CD4-positive, alpha-beta memory T cell (primary cell): ENCODE data around the gene CALN1. TPM values are rescaled to one million over a fixed set of nuclear protein-coding genes. Genes with fewer than 3 reads are reported as not detected.

Experiments used
- CTCF ChIA-PET: fragments of 350-600 bp; sonication (Branson Sonifier 250); formaldehyde crosslinking; loops from one replicate; lab custom pipeline; 2021; ENCODE audit warnings: inconsistent platforms; ENCODE audit not compliant: partially characterized antibody; lab: Charles Lee
- POLR2A ChIA-PET: fragments of 350-600 bp; sonication (Branson Sonifier 250); formaldehyde crosslinking; loops from one replicate; lab custom pipeline; 2021; ENCODE audit not compliant: partially characterized antibody; lab: Charles Lee
- DNase-seq, 5 donors: peaks; one replicate each; pipeline versions ENCODE4 v3.0.0 to v3.0.0-alpha.2; 2020 to 2022; ENCODE audit warnings: mixed read lengths in 1 of 5
- H3K27ac ChIP-seq: one replicate; pipeline ENCODE4 v1.7.0; 2013; ENCODE audit warnings: low read depth, low read length
- H3K27me3 ChIP-seq: 2 replicates; pipeline ENCODE4 v1.7.0; 2013; ENCODE audit warnings: mild to moderate bottlenecking, low read length, moderate library complexity; ENCODE audit not compliant: insufficient read depth
- H3K36me3 ChIP-seq: 2 replicates; pipeline ENCODE4 v1.7.0; 2013; ENCODE audit warnings: mild to moderate bottlenecking, low read length, moderate library complexity; ENCODE audit not compliant: insufficient read depth
- H3K4me1 ChIP-seq: 2 replicates; pipeline ENCODE4 v1.7.0; 2013; ENCODE audit warnings: mild to moderate bottlenecking, low read length, moderate library complexity; ENCODE audit not compliant: insufficient read depth
- H3K4me3 ChIP-seq, 2 donors: one replicate each; pipeline ENCODE4 v1.7.0; 2013; ENCODE audit warnings: low read length in 2 of 2, mild to moderate bottlenecking in 1 of 2
- H3K9me3 ChIP-seq, 2 donors: one replicate each; pipeline ENCODE4 v1.7.0; 2013; ENCODE audit warnings: low read length in 2 of 2, control low read depth in 1 of 2; ENCODE audit not compliant: control insufficient read depth in 1 of 2
- H3K27ac Mint-ChIP-seq, 7 donors: one replicate each; pipeline ENCODE4 v1.8.0; 2020 to 2021; ENCODE audit warnings: mixed read lengths in 7 of 7, mild to moderate bottlenecking in 6 of 7, inconsistent platforms in 3 of 7, moderate library complexity in 3 of 7
- H3K27me3 Mint-ChIP-seq, 2 donors: one replicate each; pipeline ENCODE4 v1.8.0; 2020 to 2021; ENCODE audit warnings: mixed read lengths in 2 of 2
- H3K36me3 Mint-ChIP-seq, 2 donors: one replicate each; pipeline ENCODE4 v1.8.0; 2020 to 2021; ENCODE audit warnings: mixed read lengths in 2 of 2, inconsistent platforms in 1 of 2, mild to moderate bottlenecking in 1 of 2
- H3K4me1 Mint-ChIP-seq, 4 donors: one replicate each; pipeline ENCODE4 v1.8.0; 2020 to 2021; ENCODE audit warnings: mixed read lengths in 4 of 4, mild to moderate bottlenecking in 1 of 4
- H3K4me3 Mint-ChIP-seq, 8 donors: one replicate each; pipeline ENCODE4 v1.8.0; 2020 to 2021; ENCODE audit warnings: mixed read lengths in 8 of 8, mild to moderate bottlenecking in 7 of 8, moderate library complexity in 6 of 8, inconsistent platforms in 3 of 8
- H3K9me3 Mint-ChIP-seq, 8 donors: one replicate each; pipeline ENCODE4 v1.8.0; 2020 to 2021; ENCODE audit warnings: mixed read lengths in 8 of 8, mild to moderate bottlenecking in 5 of 8, inconsistent platforms in 3 of 8, moderate library complexity in 1 of 8
- intact Hi-C: fragments of 100-400 bp; cut with micrococcal nuclease; formaldehyde crosslinking; loops from one replicate; pipeline ENCODE4 v1.15.1; 2023
- polyA plus RNA-seq, 2 donors: library from polyadenylated mRNA; unstranded; fragments of 300-500 nt; fragmentation: Illumina TruSeq; gene quantifications; one replicate each; pipeline ENCODE4 v1.2.3, GENCODE V29; 2021
- total RNA-seq, 2 experiments: library from RNA; stranded (reverse); gene quantifications; one replicate each; pipeline ENCODE4 v1.2.3, GENCODE V29; 2021

CALN1 gene
- total and polyA plus RNA-seq, 4 experiments from 2014 or later: not detected

GRCh38 chr7:72430531-72430930 lies 18.4 kb upstream of the CALN1 start:
- H3K9me3 ChIP-seq: no peaks in the 10 kb centered on the region
- DNase-seq: no peak
- POLR2A ChIA-PET: no interaction called here
- H3K4me1 Mint-ChIP-seq: no peaks in the 10 kb centered on the region
- peaks cover 0 to 5% (median 0%) of the 10 kb centered on the region in 8 donors for H3K9me3 Mint-ChIP-seq
- H3K4me3 ChIP-seq: no peak overlapping the region
- H3K4me1 ChIP-seq: no peaks in the 10 kb centered on the region
- H3K27ac Mint-ChIP-seq: no peak overlapping the region
- no peaks in the 10 kb centered on the region for H3K36me3 Mint-ChIP-seq
- H3K27me3 ChIP-seq: no peaks in the 10 kb centered on the region
- no peaks in the 10 kb centered on the region for H3K36me3 ChIP-seq
- no peak overlapping the region for H3K27ac ChIP-seq
- CTCF ChIA-PET: no interaction called here
- intact Hi-C loops: no loop called here
- H3K27me3 Mint-ChIP-seq: peaks cover 0 to 1% of the 10 kb centered on the region in 2 donors
- no peak overlapping the region for H3K4me3 Mint-ChIP-seq

GRCh38 chr7:72429316-72429715 lies 17.2 kb upstream of the CALN1 start:
- Mint-ChIP-seq H3K9me3 (peaks cover 0 to 5% (median 0%) of the 10 kb centered on the region in 8 donors), H3K4me1 (no peaks in the 10 kb centered on the region), H3K36me3 (no peaks in the 10 kb centered on the region), H3K27me3 (peaks cover 0 to 1% of the 10 kb centered on the region in 2 donors), H3K27ac (no peak overlapping the region), H3K4me3 (no peak overlapping the region)
- no peak overlapping the region for H3K4me3 ChIP-seq
- DNase-seq: no peak
- no peaks in the 10 kb centered on the region for H3K27me3 ChIP-seq
- no peak overlapping the region for H3K27ac ChIP-seq
- no peaks in the 10 kb centered on the region for H3K36me3 ChIP-seq
- ChIA-PET POLR2A (no interaction called here), CTCF (no interaction called here)
- no peaks in the 10 kb centered on the region for H3K4me1 ChIP-seq
- no peaks in the 10 kb centered on the region for H3K9me3 ChIP-seq
- intact Hi-C loops: no loop called here

DNA sequence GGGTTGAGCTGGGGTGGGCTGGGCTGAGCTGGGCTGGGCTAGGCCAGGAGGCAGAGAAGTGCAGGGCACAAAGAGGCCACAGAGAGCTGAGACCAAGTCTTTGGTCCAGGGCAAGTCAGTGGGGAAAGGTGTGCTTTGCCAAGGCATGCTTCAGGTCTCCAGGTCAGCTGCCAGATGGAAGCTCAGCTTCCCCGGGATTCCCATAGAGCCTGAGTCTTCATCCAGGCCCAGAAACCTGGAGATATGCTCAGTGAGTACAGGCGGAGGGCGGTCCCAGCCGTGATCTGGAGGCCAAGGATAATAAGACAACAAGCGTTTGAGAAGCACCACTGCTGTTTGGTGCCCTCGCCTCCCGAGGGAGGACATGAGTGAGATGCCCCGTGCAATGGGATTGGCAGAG lies 4.7 kb upstream of the CALN1 start:
- Histone ChIP-seq H3K4me1 (no peaks in the 10 kb centered on the region), H3K27ac (no peak overlapping the region), H3K4me3 (no peak overlapping the region), H3K9me3 (no peaks in the 10 kb centered on the region), H3K36me3 (no peaks in the 10 kb centered on the region), H3K27me3 (no peaks in the 10 kb centered on the region)
- H3K4me3 Mint-ChIP-seq: no peak overlapping the region
- no peaks in the 10 kb centered on the region for H3K27me3 Mint-ChIP-seq
- no peaks in the 10 kb centered on the region for H3K4me1 Mint-ChIP-seq
- no peaks in the 10 kb centered on the region for H3K36me3 Mint-ChIP-seq
- ChIA-PET CTCF (no interaction called here), POLR2A (no interaction called here)
- no peak for DNase-seq
- intact Hi-C loops: no loop called here
- no peak overlapping the region for H3K27ac Mint-ChIP-seq
- peaks cover 0 to 6% (median 3%) of the 10 kb centered on the region in 8 donors for H3K9me3 Mint-ChIP-seq

DNA sequence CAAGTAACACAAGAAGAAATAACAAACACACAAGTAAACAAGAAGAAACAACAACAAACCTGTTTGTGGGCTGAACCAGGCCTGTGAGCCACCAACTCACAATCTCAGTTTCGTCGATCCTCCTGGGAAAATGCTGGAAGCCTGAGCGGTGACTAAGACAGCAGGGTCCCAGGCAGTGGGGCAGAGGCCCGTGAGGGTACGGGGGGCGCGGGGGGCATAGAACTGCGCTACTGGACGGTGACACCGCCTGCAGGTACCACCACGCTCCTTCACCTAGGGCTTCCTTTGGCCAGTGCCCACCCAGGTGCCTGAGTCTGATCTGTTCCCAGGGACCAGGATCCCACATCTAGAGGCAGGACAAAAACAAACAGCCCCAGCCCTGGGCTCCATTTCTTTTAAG lies 3.4 kb upstream of the CALN1 start:
- Histone ChIP-seq H3K4me3 (no peak overlapping the region), H3K27ac (no peak overlapping the region), H3K4me1 (no peaks in the 10 kb centered on the region), H3K36me3 (no peaks in the 10 kb centered on the region), H3K9me3 (no peaks in the 10 kb centered on the region), H3K27me3 (no peaks in the 10 kb centered on the region)
- POLR2A ChIA-PET: no interaction called here
- no peak overlapping the region for H3K4me3 Mint-ChIP-seq
- intact Hi-C loops: no loop called here
- no peaks in the 10 kb centered on the region for H3K4me1 Mint-ChIP-seq
- peaks cover 0 to 6% (median 0%) of the 10 kb centered on the region in 8 donors for H3K9me3 Mint-ChIP-seq
- H3K27me3 Mint-ChIP-seq: no peaks in the 10 kb centered on the region
- DNase-seq: no peak
- no peaks in the 10 kb centered on the region for H3K36me3 Mint-ChIP-seq
- CTCF ChIA-PET: no interaction called here
- no peak overlapping the region for H3K27ac Mint-ChIP-seq

- H3K9me3 ChIP-seq: no peaks in the 10 kb centered on the region
- Mint-ChIP-seq H3K4me3 (no peak overlapping the region), H3K27me3 (no peaks in the 10 kb centered on the region), H3K27ac (no peak overlapping the region), H3K36me3 (no peaks in the 10 kb centered on the region), H3K9me3 (peaks cover 0 to 2% (median 0%) of the 10 kb centered on the region in 8 donors), H3K4me1 (no peaks in the 10 kb centered on the region)
- DNase-seq: no peak
- no peak overlapping the region for H3K27ac ChIP-seq
- POLR2A ChIA-PET: no interaction called here
- H3K27me3 ChIP-seq: no peaks in the 10 kb centered on the region
- CTCF ChIA-PET: no interaction called here
- intact Hi-C loops: no loop called here
- H3K36me3 ChIP-seq: no peaks in the 10 kb centered on the region
- no peaks in the 10 kb centered on the region for H3K4me1 ChIP-seq
- H3K4me3 ChIP-seq: no peak overlapping the region
Observed at GRCh38 chr7:72413886-72414285, 1.7 kb upstream of the CALN1 start.

DNA sequence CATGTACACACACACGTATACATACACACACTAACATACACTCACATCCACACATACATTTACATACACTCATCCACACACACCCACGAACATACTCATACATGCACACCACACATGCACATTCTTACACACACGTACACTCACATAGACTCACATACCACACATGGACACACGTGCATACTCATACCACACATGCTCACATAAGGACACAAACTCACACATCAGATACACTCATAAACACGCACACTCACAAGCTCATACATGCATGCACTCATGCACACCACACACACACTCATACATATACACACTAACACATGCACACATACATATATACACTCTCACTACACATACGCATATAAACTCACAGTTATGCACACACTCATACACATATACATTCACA lies 1.2 kb upstream of the CALN1 start:
- Histone ChIP-seq H3K4me1 (no peaks in the 10 kb centered on the region), H3K27me3 (no peaks in the 10 kb centered on the region), H3K27ac (no peak overlapping the region), H3K36me3 (no peaks in the 10 kb centered on the region), H3K4me3 (no peak overlapping the region), H3K9me3 (no peaks in the 10 kb centered on the region)
- H3K36me3 Mint-ChIP-seq: no peaks in the 10 kb centered on the region
- no peak overlapping the region for H3K4me3 Mint-ChIP-seq
- H3K4me1 Mint-ChIP-seq: no peaks in the 10 kb centered on the region
- intact Hi-C loops: no loop called here
- no peaks in the 10 kb centered on the region for H3K27me3 Mint-ChIP-seq
- POLR2A ChIA-PET: no interaction called here
- peaks cover 0 to 1% (median 0%) of the 10 kb centered on the region in 8 donors for H3K9me3 Mint-ChIP-seq
- no peak overlapping the region for H3K27ac Mint-ChIP-seq
- no peak for DNase-seq
- CTCF ChIA-PET: no interaction called here

- POLR2A ChIA-PET: no interaction called here
- CTCF ChIA-PET: no interaction called here
- no peak overlapping the region for H3K27ac ChIP-seq
- H3K27me3 Mint-ChIP-seq: no peaks in the 10 kb centered on the region
- H3K36me3 ChIP-seq: no peaks in the 10 kb centered on the region
- peaks cover 0 to 5% (median 0%) of the 10 kb centered on the region in 8 donors for H3K9me3 Mint-ChIP-seq
- intact Hi-C loops: no loop called here
- no peak overlapping the region for H3K4me3 Mint-ChIP-seq
- DNase-seq: no peak
- no peaks in the 10 kb centered on the region for H3K27me3 ChIP-seq
- no peak overlapping the region for H3K4me3 ChIP-seq
- H3K4me1 ChIP-seq: no peaks in the 10 kb centered on the region
- no peaks in the 10 kb centered on the region for H3K9me3 ChIP-seq
- H3K27ac Mint-ChIP-seq: no peak overlapping the region
- H3K36me3 Mint-ChIP-seq: no peaks in the 10 kb centered on the region
- no peaks in the 10 kb centered on the region for H3K4me1 Mint-ChIP-seq
Observed at GRCh38 chr7:72411419-72411818, 719 bp downstream of the CALN1 start.

- no peak overlapping the region for H3K4me3 Mint-ChIP-seq
- ChIA-PET CTCF (no interaction called here), POLR2A (no interaction called here)
- no peaks in the 10 kb centered on the region for H3K4me1 Mint-ChIP-seq
- peaks cover 0 to 6% (median under 1%) of the 10 kb centered on the region in 8 donors for H3K9me3 Mint-ChIP-seq
- intact Hi-C loops: no loop called here
- Histone ChIP-seq H3K27ac (no peak overlapping the region), H3K9me3 (no peaks in the 10 kb centered on the region), H3K27me3 (no peaks in the 10 kb centered on the region), H3K4me1 (no peaks in the 10 kb centered on the region), H3K36me3 (no peaks in the 10 kb centered on the region), H3K4me3 (no peak overlapping the region)
- no peaks in the 10 kb centered on the region for H3K36me3 Mint-ChIP-seq
- no peak for DNase-seq
- no peaks in the 10 kb centered on the region for H3K27me3 Mint-ChIP-seq
- H3K27ac Mint-ChIP-seq: no peak overlapping the region
Observed at GRCh38 chr7:72409638-72410015, 2.5 kb downstream of the CALN1 start.
